Prostate gland (tissue), 2 donors: ENCODE data around the gene PRR7. TPM values are rescaled to one million over a fixed set of nuclear protein-coding genes. Genes with fewer than 3 reads are reported as not detected.

ENCODE experiments used
- DNase-seq: peaks from one replicate; pipeline ENCODE4 v3.0.0-alpha.2; 2019; ENCODE audit warnings: low spot score
- H3K27ac ChIP-seq, 2 donors: fragments of 200-600 bp; sonication (generic); 2 replicates each; pipeline ENCODE4 v1.5.1; 2017 to 2019
- H3K27me3 ChIP-seq: fragments of 200-600 bp; sonication (generic); replicated peaks from 2 replicates; pipeline ENCODE4 v1.5.1; 2019; ENCODE audit not compliant: insufficient read depth
- H3K36me3 ChIP-seq, 2 donors: fragments of 200-600 bp; sonication (generic); 1 replicate in 1 of 2; 2 replicates in 1 of 2; pipeline versions ENCODE4 v1.5.1 to v1.8.1; 2017 to 2019
- H3K4me1 ChIP-seq: fragments of 200-600 bp; sonication (generic); replicated peaks from 2 replicates; pipeline ENCODE4 v1.5.1; 2019
- H3K4me3 ChIP-seq, 2 donors: fragments of 200-600 bp; sonication (generic); 2 replicates each; pipeline ENCODE4 v1.5.1; 2017 to 2019
- H3K9me3 ChIP-seq: fragments of 200-600 bp; sonication (generic); 2 replicates; pipeline ENCODE4 v1.5.1; 2017
- POLR2A ChIP-seq: fragments of 450-650 bp; IDR thresholded peaks from one replicate; pipeline ENCODE4 v1.6.1; 2016; ENCODE audit warnings: antibody characterized with exemption, mild to moderate bottlenecking
- POLR2AphosphoS5 ChIP-seq: sonication (generic); formaldehyde crosslinking; IDR thresholded peaks from one replicate; pipeline ENCODE4 v1.6.1; 2017; ENCODE audit warnings: antibody characterized with exemption
- WGBS: methylation state at CpG from one replicate; pipeline ENCODE4 v1.1.5; 2018; 5-methylcytosine and 5-hydroxymethylcytosine counted together
- intact Hi-C: fragments of 100-400 bp; cut with DNase I; formaldehyde crosslinking; loops from one replicate; pipeline ENCODE4 v1.14.2; 2022
- total RNA-seq, 2 donors: library from RNA; depleted of rRNA; stranded (reverse); fragments of >200 nt; gene quantifications; one replicate each; pipeline ENCODE4 v1.1.0, GENCODE V29; 2016
- TF ChIP-seq, protein P1 (sequence below), 4 experiments: fragments of 200-600 bp in 2 of 4; fragments of 450-650 bp in 2 of 4; sonication (generic) in 2 of 4; IDR thresholded peaks; 1 replicate in 3 of 4; 2 replicates in 1 of 4; pipeline ENCODE4 v1.5.1; 2016 to 2019; ENCODE audit warnings: antibody characterized with exemption in 4 of 4, mild to moderate bottlenecking in 2 of 4, moderate library complexity in 2 of 4

Gene PRR7
- total RNA-seq, 2 donors from 2014 or later, result 8.7 to 11.0 TPM

DNA sequence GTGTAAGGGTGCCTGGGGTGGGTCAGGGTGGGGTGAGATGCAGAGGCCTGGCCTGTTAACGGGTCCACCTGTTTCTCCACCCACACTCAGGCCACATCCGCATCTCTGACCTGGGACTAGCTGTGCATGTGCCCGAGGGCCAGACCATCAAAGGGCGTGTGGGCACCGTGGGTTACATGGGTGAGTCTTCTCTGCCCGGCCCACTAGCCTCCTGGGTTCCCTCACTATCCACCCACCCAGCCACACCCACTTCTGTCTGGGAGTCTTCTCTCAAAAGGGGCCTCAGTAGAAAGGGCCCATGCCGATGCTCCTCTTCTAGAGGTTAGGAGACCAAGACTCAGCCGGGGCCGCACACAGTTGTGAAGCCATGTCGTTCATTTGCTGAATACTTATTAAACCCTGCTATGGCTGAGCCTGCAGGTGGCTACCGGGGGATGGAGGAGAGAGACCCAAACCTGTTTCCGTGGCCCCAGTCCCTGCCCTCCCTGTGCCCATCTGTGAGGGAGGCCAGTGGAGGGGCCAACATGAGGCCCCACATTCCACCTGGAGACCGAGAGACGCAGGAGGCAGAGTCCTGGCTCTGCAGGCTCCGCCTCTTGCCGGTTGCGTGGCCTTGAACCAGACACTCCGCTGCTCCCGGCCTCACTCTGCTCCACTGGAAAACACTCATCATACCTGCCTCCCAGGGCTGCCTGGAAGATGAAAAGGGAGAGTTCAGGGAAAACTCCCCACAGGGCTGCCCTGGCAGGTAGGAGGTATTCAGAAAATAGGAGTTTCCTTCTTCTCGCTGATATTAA, 11.5 kb upstream of the PRR7 start:
- peaks cover 13 to 31% of the 10 kb centered on the region in 2 donors for H3K36me3 ChIP-seq

DNA sequence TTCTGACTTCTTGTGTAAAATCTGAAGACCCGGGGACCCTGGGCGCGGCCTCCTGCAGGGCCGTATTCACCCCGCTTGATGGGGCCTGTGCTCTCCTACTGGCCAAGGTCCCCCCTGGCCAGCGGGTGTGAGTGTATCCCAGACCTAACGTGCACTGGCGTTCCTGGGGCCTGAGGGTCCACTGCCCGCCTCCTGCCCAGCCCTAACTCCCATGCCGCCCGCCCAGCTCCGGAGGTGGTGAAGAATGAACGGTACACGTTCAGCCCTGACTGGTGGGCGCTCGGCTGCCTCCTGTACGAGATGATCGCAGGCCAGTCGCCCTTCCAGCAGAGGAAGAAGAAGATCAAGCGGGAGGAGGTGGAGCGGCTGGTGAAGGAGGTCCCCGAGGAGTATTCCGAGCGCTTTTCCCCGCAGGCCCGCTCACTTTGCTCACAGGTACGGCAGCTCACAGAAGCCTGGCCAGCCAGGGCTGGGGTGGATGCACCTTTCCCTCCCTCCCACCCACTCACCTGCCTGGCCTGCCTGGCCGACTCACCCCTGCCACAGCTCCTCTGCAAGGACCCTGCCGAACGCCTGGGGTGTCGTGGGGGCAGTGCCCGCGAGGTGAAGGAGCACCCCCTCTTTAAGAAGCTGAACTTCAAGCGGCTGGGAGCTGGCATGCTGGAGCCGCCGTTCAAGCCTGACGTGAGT, 10.6 kb upstream of the PRR7 start:
- H3K36me3 ChIP-seq, result peaks cover 13 to 31% of the 10 kb centered on the region in 2 donors
- no peaks in the 10 kb centered on the region for H3K4me1 ChIP-seq
- no peak overlapping the region for H3K27ac ChIP-seq
- WGBS, result 92% methylated on average over 37 of the region's 37 CpGs
- no peaks in the 10 kb centered on the region for H3K27me3 ChIP-seq
- no peak overlapping the region for H3K4me3 ChIP-seq
- H3K9me3 ChIP-seq, result no peaks in the 10 kb centered on the region
- intact Hi-C loops, result no loop called here
- TF ChIP-seq, protein P1, sequence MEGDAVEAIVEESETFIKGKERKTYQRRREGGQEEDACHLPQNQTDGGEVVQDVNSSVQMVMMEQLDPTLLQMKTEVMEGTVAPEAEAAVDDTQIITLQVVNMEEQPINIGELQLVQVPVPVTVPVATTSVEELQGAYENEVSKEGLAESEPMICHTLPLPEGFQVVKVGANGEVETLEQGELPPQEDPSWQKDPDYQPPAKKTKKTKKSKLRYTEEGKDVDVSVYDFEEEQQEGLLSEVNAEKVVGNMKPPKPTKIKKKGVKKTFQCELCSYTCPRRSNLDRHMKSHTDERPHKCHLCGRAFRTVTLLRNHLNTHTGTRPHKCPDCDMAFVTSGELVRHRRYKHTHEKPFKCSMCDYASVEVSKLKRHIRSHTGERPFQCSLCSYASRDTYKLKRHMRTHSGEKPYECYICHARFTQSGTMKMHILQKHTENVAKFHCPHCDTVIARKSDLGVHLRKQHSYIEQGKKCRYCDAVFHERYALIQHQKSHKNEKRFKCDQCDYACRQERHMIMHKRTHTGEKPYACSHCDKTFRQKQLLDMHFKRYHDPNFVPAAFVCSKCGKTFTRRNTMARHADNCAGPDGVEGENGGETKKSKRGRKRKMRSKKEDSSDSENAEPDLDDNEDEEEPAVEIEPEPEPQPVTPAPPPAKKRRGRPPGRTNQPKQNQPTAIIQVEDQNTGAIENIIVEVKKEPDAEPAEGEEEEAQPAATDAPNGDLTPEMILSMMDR (IDR thresholded peaks at IDR 0.05), result no peak
- TF ChIP-seq POLR2AphosphoS5, result no peak
- DNase-seq, result no peak

More for the DNA sequence above, 11.5 kb upstream of the PRR7 start:
- intact Hi-C loops, result no loop called here
- Histone ChIP-seq H3K27me3 (no peaks in the 10 kb centered on the region), H3K27ac (no peak overlapping the region), H3K9me3 (no peaks in the 10 kb centered on the region), H3K4me1 (no peaks in the 10 kb centered on the region), H3K4me3 (no peak overlapping the region)
- 94% methylated on average over 20 of the region's 20 CpGs for WGBS
- TF ChIP-seq POLR2AphosphoS5, result no peak
- TF ChIP-seq, protein P1 (IDR thresholded peaks at IDR 0.05), result no peak
- no peak for TF ChIP-seq POLR2A
- no peak for DNase-seq

- Histone ChIP-seq H3K9me3 (no peaks in the 10 kb centered on the region), H3K4me3 (no peak overlapping the region), H3K27ac (no peak overlapping the region), H3K27me3 (no peaks in the 10 kb centered on the region), H3K36me3 (peaks cover 10 to 31% of the 10 kb centered on the region in 2 donors), H3K4me1 (no peaks in the 10 kb centered on the region)
- WGBS, result 54% methylated on average over 4 of the region's 4 CpGs
- DNase-seq, result no peak
- intact Hi-C loops, result no loop called here
- TF ChIP-seq, protein P1 (IDR thresholded peaks at IDR 0.05), result no peak
- TF ChIP-seq POLR2AphosphoS5 (no peak), POLR2A (no peak)
These were observed 9.0 kb upstream of the PRR7 start for GRCh38 chr5:177437623-177438022.

DNA sequence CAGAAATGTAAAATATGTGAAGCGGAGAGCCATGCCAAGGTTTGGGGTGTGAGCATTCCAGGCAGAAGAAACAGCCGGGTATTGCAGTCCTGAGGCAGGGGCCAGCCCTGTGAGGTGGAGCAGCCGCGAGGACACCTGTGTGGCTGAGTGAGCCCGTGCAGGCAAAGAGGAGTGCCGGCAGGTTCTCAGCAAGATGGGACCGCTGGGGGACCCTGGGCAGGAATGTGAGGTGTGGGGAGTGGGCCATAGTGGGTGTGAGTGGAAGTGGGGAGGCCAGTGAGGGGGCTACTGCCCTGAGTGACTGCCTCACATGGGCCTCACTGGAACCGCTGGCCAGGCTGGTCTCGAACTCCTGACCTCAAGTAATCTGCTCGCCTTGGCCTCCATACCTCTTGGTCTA, 8.1 kb upstream of the PRR7 start:
- TF ChIP-seq, protein P1 (IDR thresholded peaks at IDR 0.05), result no peak
- no peak for TF ChIP-seq POLR2A
- no peak for TF ChIP-seq POLR2AphosphoS5
- H3K27me3 ChIP-seq, result no peaks in the 10 kb centered on the region
- intact Hi-C loops, result no loop called here
- no peak overlapping the region for H3K27ac ChIP-seq
- H3K36me3 ChIP-seq, result peaks cover 2 to 25% of the 10 kb centered on the region in 2 donors
- DNase-seq, result no peak
- no peak overlapping the region for H3K4me3 ChIP-seq
- H3K4me1 ChIP-seq, result no peaks in the 10 kb centered on the region
- H3K9me3 ChIP-seq, result no peaks in the 10 kb centered on the region
- 89% methylated on average over 10 of the region's 10 CpGs for WGBS
